Neural progenitor cell (in vitro differentiated cells): Measurements from ENCODE around the gene COL13A1.

Source experiments
- EZH2 ChIP-seq: fragments of 200-600 bp; sonication (generic); IDR thresholded peaks from 2 replicates; pipeline ENCODE4 v1.6.1; 2017; ENCODE audit warnings: antibody characterized with exemption, mild to moderate bottlenecking, moderate library complexity
- TF ChIP-seq, protein P1 (sequence below): fragments of 200-600 bp; sonication (generic); IDR thresholded peaks from 2 replicates; pipeline ENCODE4 v1.5.1; 2017; ENCODE audit warnings: antibody characterized with exemption, mild to moderate bottlenecking

GRCh38 chr10:69813632-69814031, 11.9 kb downstream of the COL13A1 start:
- TF ChIP-seq, protein P1, sequence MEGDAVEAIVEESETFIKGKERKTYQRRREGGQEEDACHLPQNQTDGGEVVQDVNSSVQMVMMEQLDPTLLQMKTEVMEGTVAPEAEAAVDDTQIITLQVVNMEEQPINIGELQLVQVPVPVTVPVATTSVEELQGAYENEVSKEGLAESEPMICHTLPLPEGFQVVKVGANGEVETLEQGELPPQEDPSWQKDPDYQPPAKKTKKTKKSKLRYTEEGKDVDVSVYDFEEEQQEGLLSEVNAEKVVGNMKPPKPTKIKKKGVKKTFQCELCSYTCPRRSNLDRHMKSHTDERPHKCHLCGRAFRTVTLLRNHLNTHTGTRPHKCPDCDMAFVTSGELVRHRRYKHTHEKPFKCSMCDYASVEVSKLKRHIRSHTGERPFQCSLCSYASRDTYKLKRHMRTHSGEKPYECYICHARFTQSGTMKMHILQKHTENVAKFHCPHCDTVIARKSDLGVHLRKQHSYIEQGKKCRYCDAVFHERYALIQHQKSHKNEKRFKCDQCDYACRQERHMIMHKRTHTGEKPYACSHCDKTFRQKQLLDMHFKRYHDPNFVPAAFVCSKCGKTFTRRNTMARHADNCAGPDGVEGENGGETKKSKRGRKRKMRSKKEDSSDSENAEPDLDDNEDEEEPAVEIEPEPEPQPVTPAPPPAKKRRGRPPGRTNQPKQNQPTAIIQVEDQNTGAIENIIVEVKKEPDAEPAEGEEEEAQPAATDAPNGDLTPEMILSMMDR = no peak
- no peak for TF ChIP-seq EZH2
